Kidney tubule cell (primary cell): ENCODE data around the gene BTBD3.

Source experiments
- DNase-seq: peaks from one replicate; pipeline ENCODE4 v3.0.0-alpha.2; 2018; ENCODE audit warnings: low spot score

Gene BTBD3

DNA sequence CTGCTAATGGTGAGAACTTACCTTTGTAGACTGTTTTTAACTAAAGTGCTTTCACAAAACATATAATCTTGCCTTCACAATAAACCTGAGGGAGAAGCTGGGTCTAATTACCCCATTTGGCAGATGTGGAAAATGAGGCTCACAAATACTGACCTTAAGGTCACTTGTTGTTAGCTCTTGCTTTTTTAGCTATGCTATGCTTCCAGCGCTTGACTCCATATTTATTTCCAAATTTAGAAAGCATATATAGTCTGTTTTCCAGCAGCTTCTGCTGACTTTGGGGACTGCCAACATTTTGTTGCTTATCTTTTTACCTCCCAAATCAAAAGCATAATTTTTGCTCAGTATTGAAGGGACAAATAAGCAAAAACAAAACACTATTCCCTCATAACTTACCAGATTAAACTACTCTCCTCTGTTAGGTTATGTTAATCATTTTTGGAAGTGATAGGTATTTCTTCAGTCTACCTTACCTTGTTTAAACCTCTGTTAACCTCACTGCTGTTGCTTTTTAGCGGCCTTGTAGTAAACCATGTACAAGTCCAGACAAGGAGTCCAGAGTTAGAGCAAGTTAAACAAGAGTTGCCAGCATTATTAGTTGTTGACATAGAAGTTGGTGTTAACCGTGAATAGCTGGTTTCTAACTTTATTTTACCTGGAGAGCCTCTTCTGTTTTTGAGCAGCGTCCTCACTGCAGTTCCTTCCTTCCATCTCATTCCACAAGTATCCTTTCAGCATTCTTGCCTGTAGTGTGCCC, 4.9 kb upstream of the BTBD3 start:
- no peak for DNase-seq

GRCh38 chr20:11918391-11918845, 725 bp downstream of the BTBD3 start:
- no peak for DNase-seq

DNA sequence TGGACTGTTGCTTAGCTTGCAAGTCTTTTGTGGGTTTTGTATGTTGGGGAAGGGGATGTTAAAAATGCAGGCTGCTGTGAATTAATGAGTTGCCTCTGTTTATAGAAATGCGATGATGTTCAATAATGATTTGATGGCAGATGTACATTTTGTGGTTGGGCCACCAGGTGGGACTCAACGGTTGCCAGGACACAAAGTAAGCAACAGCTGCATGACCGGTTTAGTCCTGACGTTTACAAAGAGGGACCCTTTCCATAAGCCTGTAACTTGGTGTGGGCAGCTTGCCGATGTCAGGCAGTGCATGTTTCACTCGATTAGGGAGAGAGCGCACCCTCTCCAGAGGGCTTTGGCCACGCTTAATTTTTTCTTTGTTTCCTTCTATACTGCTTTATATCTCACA, 1.3 kb downstream of the BTBD3 start:
- peak; percentile 7 for DNase-seq

- no peak for DNase-seq
These were observed 1.9 kb downstream of the BTBD3 start for GRCh38 chr20:11919581-11919980.

DNA sequence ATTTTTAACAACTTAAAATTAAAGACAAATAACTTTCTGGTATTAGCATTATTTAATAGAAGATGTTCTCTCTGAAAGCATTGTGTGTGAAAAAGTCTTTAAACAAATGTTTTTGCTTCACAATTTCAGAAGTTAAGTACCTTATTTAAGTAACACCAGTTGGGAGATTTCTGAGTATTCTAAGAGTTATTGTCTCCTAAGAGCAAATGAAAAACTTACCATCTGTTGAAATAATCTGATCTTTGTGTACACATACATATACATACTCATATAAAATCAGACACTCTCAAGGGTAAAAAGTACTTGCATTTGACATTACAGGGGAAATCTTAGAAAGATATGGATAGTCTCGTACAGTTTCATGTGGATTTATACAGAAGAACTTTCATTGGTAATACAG, 2.4 kb downstream of the BTBD3 start:
- DNase-seq = no peak

DNA sequence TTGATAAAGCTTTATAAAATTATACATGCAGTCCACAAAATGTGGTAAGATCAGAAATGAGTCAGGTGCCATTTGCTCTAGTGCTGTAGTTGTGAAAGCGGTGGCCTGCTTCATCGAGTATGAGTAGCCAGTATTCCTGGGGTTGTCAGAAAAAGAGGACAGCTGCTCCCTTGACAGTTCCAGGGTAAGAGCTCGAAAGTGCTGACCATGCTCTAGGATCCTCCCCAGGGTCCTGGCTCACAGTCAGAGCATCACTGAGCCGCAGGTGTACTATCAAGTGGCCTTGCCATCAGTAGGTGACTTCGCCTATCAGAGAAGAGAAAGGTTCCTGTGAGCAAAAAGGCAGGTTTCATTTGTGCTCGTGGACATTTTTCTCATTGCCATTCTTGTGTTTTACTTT, 3.6 kb downstream of the BTBD3 start:
- peak; percentile 3 for DNase-seq

DNA sequence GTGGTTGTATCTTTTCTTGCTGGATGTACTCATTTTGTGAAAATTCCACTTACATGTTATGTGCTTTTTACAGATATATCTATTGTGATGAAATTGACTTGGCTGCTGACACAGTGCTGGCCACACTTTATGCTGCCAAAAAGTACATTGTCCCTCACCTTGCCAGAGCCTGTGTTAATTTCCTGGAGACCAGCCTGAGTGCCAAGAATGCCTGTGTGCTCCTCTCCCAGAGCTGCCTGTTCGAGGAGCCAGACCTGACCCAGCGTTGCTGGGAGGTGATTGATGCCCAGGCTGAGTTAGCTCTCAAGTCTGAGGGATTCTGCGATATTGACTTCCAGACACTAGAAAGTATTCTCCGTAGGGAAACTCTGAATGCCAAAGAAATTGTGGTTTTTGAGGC, 4.9 kb downstream of the BTBD3 start:
- DNase-seq = no peak

DNA sequence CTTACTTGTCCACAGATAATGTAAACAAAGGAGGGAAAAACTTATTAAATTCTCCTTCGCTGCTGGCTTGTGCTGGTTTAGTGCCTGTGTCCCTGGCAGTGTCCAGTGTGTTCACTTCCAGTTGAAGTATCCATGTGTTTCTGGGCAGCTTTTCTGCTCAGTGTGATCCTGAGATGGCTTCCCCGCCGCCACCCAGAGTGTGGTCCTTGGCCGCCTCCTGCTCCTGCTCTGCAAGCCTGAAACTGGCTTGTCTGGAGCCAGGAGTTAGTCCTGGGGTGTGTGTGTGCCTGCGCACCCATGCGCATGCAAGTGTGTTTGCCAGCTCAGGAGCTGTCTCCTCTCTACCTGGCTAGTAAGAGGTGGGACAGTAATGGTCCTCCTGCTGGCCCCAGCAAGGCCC, 7.2 kb downstream of the BTBD3 start:
- DNase-seq = no peak

GRCh38 chr20:11926292-11926998, 8.8 kb downstream of the BTBD3 start:
- DNase-seq = no peak

DNA sequence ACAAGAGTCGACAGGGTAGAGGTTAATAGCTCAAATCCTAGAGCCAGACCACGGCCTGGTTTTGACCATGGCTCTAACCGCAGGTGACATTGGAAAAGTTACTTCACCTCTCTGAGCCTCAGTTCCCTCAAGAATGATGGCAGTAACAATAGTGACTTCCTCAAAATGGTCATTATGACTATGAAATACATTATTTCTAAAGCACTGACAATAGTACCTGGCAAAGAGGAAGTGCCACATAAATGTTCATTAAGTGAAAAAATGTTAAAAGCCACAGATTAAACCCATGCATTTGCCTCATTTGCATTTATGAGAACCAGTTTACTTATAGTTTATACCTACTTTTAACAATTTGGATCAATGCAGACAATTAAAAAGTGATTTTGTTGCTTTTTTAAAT, 12.3 kb downstream of the BTBD3 start:
- no peak for DNase-seq

GRCh38 chr20:11935212-11936154, 17.8 kb downstream of the BTBD3 start:
- DNase-seq = no peak

- DNase-seq = no peak
These were observed 18.5 kb downstream of the BTBD3 start for GRCh38 chr20:11936157-11936556.

GRCh38 chr20:11937230-11937629, 19.5 kb downstream of the BTBD3 start:
- DNase-seq = no peak

DNA sequence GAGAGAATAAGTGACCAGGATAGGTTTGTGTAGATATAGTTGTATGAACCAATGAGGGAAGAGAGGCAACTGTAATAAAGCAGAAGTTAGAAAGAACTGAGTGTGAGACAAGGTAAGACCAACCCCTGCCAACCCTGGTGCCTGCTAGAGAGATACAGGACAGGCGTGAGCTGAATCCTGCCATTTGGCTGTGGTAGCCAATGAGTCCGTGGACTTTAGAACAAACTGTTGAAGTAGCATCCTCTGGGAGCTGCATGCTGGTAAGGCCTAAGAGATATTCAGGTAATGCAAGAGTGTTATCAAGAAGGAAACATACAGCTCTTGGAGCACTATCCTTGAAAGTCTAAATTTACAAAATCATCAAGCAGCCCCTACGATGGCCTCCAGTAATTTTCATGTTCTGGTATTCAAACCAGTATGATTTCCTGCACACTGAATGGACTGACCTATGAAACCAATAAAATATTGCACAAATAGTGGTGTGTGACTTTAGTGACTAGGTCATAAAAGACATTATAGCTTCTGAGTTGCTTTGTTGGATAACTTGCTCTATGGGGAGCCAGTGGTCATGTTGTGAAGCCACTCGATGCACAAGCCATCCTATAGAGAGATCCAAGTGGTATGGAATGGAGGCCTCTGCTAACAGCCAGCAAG, 24.0 kb downstream of the BTBD3 start:
- DNase-seq = no peak

- no peak for DNase-seq
These were observed 26.1 kb downstream of the BTBD3 start for GRCh38 chr20:11943778-11944177.

- no peak for DNase-seq
These were observed 31.1 kb downstream of the BTBD3 start for GRCh38 chr20:11948806-11949205.

DNA sequence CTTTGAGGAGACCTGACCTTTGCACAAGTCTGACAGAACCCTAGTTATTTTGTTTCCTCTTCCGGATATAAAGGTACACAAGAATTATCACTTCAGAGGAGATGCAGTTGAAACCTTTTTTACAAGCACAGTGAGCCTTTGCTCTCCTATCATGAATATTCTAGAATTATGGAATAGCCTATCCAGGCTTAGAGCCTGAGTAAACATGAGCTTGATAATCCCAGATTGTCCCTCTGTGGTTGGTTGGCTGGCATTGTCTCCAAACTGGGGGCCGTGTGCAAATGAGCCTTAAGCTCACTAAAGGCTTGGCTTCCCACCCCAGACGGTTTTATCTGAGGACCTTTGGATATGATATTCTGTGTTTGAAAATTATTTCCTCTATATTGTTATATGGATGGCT, 32.0 kb downstream of the BTBD3 start:
- no peak for DNase-seq

DNA sequence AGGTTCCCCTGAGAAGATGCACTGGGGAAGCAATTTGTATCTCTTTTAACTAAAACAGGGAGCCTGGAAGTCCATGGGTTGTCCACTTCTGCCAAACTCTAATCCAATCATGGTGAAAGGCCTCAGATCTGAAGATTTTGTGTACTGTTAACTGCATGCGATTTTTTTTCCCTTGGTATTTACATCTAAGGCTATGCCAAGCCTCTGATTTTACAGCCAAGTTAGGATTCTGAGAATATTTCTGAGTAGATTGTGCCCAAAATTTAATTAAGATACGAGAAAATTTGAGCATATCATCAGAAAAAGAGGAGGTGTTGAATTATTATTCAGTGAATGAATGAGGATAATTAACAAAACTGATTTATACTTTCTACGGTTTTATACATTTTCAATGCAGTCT, 34.0 kb downstream of the BTBD3 start:
- no peak for DNase-seq

DNA sequence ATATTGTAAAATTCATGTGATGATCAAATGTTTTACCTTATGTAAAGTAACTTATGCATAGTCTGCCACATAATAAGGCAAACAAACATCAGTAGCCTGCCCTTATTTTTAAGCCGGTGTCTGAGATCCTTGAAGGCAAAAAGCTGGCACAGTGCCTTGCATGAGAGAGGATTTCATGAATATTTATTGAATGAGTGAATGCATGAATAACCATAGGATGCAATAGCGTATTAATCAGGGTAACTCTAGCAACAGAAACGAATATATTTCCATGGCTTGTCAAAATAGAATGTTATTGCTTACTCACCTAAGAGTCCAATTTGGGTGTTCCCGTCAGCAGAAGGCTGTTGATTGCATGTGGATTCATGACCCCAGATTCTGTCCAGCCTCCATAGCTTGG, 34.9 kb downstream of the BTBD3 start:
- DNase-seq = peak; percentile 4

GRCh38 chr20:11957911-11958310, 40.2 kb downstream of the BTBD3 start:
- no peak for DNase-seq

- no peak for DNase-seq
These were observed 41.2 kb downstream of the BTBD3 start for GRCh38 chr20:11958855-11959254.

DNA sequence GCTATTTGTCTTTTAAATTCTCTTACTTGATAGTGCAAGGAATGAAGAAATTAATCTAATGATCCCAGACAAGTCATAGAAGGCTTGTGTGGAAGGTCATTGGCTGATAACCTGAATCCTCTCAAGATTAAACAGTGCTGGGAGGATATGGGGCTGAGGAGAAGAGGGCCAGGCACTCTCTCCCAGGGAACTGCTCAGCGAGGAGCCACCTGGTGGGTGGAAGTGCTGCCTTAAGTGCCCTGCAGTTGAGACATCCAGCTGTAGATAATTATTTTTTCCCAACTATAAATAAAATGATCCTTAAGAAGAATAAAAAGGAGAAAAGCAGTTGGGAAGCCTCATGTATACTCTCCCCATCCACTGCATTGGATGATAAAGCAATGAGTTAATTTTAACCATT, 47.9 kb downstream of the BTBD3 start:
- no peak for DNase-seq
